Activated gamma-delta T cell treated with anti-CD3 and anti-CD28 coated beads, Interleukin-2, amount 50 U/mL, for 16 hours (primary cell): ENCODE data around the gene UBA5.

ENCODE experiments used
- DNase-seq: peaks from one replicate; pipeline ENCODE4 v3.0.0-alpha.2; 2020; ENCODE audit warnings: low read depth

UBA5 gene

DNA sequence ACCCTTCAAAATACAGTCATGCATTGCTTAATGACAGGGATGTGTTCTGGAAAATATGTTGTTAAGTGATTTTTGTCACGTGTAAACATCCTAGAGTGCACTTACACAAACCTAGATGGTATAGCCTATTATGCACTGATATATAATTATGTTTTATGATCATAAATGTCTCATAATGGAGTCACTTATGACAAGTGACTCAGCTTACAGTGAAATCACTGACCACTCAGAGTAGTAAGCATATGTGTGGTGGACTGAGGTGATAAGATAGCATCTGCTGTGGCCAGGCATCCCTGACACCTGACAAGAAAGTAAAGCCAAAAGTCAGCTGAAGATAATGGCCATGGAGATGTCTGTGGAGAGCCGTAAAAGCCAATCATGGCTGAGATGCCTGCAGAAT is 5.9 kb upstream of the UBA5 start:
- DNase-seq, result no peak

DNA sequence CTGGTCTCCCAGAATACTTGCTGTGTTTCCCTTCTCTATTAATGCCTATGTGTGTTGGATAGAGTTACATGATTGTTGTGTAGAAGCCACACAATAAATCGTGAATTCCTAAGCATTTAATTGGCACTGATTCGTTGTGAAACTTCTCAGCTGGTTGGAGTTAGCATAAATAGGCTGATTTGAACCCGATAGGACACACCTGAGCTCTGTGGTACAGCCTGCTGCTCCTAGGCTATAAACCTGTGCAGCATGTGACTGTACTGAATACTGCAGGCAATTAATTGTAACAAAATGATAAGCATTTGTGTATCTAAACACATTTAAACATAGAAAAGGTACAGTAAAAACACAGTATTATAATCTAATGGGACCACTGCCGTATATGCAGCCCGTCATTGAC is 5.4 kb upstream of the UBA5 start:
- no peak for DNase-seq

DNA sequence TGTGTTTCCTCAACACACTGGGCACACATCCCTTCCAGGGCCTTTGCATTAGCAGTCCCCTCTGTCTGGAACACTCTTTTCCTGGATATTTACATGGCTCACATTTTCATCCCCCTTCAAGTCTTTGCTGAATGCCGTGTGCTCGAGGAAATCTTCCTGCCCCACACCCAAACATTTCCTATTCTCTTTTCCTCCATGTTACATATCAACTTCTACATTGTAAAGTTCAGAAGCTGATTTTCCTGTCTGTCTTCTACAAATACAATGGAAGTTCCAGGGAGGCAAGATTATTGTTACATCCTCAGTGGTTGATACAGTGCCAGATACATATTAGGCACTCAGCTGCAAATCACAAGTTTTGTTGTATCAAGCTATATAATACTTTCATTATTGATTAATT is 4.7 kb upstream of the UBA5 start:
- no peak for DNase-seq

DNA sequence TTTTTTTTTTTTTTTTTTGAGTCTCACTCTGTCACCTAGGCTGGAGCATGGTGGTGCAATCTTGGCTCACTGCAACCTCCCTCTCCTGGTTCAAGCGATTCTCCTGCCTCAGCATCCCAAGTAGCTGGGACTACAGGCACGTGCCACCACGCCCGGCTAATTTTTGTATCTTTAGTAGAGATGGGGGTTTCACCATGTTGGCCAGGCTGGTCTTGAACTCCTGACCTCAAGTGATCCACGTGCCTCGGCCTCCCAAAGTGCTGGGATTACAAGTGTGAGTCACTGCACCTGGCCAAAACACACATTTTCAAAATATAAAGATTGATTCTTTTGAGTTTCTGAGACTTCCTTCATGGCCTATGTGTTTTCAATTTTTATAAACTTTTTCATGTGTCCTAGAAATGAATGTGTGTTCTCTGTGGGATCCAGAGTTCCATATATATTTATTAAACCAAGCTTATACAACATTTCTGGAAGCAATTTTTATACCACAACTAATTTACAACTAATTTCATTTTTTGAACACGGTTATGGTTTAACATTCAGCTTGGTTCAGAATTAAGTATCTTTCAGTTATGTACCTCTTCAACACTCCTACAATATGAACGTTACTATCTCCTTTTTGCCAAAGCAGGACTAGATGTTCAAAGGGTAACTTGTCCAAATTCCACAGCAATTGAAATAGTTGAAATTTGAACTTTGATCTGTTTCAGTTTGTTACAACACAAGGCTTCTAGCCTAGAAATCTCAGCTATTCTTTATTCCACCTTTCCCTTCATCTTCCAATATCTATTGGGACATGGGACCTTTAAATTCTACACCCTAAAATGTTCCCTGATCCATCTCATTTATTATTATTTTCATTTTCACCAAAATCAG is 2.0 kb upstream of the UBA5 start:
- no peak for DNase-seq

- no peak for DNase-seq
These were observed 1.1 kb upstream of the UBA5 start for GRCh38 chr3:132659000-132659364.

DNA sequence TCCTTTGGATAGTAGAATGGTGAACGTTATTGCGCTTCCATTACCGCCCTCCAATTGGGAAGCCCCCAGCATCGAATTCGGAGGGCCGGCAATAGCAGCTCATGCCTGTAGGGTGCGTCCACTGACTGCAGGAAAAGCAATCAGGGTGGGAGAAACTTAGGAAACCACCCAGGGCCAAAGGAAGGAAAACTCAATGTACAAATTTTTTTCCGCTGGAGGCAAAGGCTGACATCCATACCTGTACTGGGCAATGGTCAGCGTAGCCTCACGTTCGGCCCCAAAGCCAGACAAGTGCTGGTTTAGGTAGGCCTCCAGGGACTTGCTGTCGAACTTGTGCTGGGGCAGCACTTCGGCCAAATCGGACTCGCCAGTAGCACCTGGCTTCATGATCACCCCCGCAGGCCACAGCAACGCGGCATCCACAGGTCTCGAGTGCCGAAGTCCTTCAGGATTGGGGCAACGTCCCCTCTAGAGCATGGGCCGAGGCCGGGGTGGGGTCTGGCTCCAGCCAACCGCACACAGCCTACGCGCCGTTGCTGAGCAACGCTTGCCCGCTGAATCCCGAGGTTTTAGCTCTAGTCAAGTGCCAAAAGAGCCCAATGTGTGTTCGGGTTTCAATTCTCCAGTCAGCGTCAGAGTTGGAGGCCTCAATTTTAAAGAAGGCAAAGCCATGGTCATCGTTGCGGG is 621 bp upstream of the UBA5 start, which contains the start of gene ACAD11:
ACAD11 (minus strand) TSS at position 445 of the 687 bp plus-strand sequence; CDS start at position 387, 58 bp downstream.
- DNase-seq, result no peak

- DNase-seq, result no peak
These were observed 612 bp downstream of the UBA5 start for GRCh38 chr3:132660811-132661070.

- DNase-seq, result no peak
These were observed 972 bp downstream of the UBA5 start for GRCh38 chr3:132661101-132661500.

- DNase-seq, result no peak
These were observed 2.1 kb downstream of the UBA5 start for GRCh38 chr3:132662212-132662611.

GRCh38 chr3:132665230-132665745 is 5.2 kb downstream of the UBA5 start:
- no peak for DNase-seq

GRCh38 chr3:132669256-132669777 is 9.2 kb downstream of the UBA5 start:
- DNase-seq, result no peak

DNA sequence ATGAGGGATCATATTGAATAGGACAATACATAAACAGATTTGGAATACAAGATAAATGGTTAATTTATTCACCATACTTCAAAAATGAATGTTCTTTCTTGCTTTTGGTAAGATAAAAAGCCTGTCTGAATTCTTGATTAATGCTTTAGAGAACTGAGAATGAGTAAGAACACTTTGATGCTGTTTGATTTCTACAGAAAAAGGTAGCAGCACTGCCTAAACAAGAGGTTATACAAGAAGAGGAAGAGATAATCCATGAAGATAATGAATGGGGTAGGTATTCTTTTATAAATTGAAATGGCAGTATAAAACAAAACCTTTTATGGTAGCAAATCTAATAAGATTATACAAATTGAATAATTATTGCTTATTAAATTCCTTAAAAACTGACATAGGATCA is 15.3 kb downstream of the UBA5 start:
- DNase-seq, result no peak

DNA sequence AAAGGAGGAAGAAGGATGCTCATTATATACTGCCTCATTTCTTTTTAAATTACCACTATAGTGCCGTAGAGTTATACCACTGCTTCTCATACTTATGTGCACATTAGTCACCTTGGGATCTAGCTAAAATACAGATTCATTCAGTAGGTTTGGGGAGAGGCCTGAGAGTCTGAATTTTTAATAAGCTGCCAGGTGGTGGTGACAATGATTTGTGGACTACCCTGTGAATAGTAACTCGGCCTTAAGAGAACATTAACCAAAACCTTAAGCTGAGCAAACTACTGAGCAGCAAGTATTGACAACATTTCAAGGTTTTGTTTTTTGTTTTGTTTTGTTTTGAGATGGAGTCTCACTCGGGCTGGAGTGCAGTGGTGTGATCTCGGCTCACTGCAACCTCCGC is 19.8 kb downstream of the UBA5 start:
- no peak for DNase-seq

- no peak for DNase-seq
These were observed 21.3 kb downstream of the UBA5 start for GRCh38 chr3:132681421-132681820.

- DNase-seq, result no peak
These were observed 22.1 kb downstream of the UBA5 start for GRCh38 chr3:132682201-132682600.

- no peak for DNase-seq
These were observed 29.9 kb downstream of the UBA5 start for GRCh38 chr3:132690040-132690439.

DNA sequence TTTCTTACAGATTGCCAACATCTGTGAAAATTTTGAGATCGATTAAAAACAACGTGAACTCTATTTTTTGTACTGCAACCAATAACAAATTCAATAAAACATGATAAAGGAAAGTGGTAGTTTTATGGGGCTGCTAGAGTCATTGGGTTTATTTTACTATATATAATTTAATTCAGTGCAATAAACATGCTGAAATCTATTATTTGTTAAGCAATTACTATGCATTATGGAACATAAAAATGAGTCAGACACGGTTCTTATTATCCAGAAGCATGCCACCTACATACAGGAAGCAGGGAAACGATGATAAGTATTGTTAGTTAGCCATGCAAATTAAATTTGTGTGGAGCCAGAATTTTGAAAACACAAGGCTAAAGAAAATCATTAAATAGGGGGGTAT is 34.9 kb downstream of the UBA5 start:
- DNase-seq, result no peak

GRCh38 chr3:132695422-132695821 is 35.3 kb downstream of the UBA5 start:
- DNase-seq, result no peak

- no peak for DNase-seq
These were observed 43.6 kb downstream of the UBA5 start for GRCh38 chr3:132703733-132704132.

GRCh38 chr3:132709761-132710160 is 49.6 kb downstream of the UBA5 start:
- no peak for DNase-seq

GRCh38 chr3:132710311-132710710 is 50.2 kb downstream of the UBA5 start:
- no peak for DNase-seq

GRCh38 chr3:132713977-132714727 is 54.0 kb downstream of the UBA5 start:
- DNase-seq, result no peak

GRCh38 chr3:132716372-132716771 is 56.2 kb downstream of the UBA5 start:
- DNase-seq, result no peak
